ENCODE data around the gene MYBL2.

DNA sequence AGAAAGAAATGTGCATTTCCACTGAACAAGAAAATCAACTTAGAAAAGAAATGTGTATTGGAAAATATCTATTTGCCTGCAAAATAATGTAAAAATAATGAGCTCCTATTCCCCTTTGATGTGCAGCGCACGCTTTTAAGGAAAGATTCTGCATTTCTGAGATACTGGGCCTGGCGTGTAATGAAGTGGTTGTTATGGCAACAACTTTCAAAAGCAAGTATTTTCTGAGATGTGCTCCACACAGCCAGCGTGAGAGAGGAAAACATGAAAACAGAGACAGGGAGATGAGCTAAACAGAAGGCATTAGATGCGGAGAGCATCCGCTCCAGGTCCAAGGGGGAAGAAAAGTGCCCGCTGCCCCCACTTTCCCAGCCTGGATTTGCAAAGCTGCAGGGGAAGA lies 99.0 kb downstream of the MYBL2 start:
- TF ChIP-seq POLR2AphosphoS5 (IDR thresholded peaks at IDR 0.05; ENCODE audit: borderline replicate concordance, low read depth, low read length) (no peak), EZH2 (IDR thresholded peaks at IDR 0.05) (no peak), FOXP2 (optimal IDR thresholded peaks at IDR 0.05; ENCODE audit: control extremely low read depth, extremely low read length, insufficient read depth) (no peak)
